Ectodermal cell (in vitro differentiated cells): ENCODE results near the gene CERKL.

Experiments
- H3K27ac ChIP-seq: 2 replicates; pipeline ENCODE4 v1.7.0; 2013; ENCODE audit warnings: mild to moderate bottlenecking, low read depth, low read length; ENCODE audit not compliant: insufficient read depth, poor library complexity, severe bottlenecking
- H3K27me3 ChIP-seq: 2 replicates; pipeline ENCODE4 v1.7.0; 2013; ENCODE audit warnings: mild to moderate bottlenecking, low read length; ENCODE audit not compliant: insufficient read depth, control insufficient read depth, poor library complexity, severe bottlenecking
- H3K36me3 ChIP-seq: one replicate; pipeline ENCODE4 v1.7.0; 2013; ENCODE audit warnings: low read length; ENCODE audit not compliant: control insufficient read depth, insufficient read depth
- H3K4me1 ChIP-seq: one replicate; pipeline ENCODE4 v1.7.0; 2013; ENCODE audit warnings: low read length; ENCODE audit not compliant: control insufficient read depth, insufficient read depth
- H3K4me3 ChIP-seq: 2 replicates; pipeline ENCODE4 v1.7.0; 2013; ENCODE audit warnings: low read depth, low read length, control low read depth; ENCODE audit not compliant: insufficient read depth
- H3K9me3 ChIP-seq: 2 replicates; pipeline ENCODE4 v1.7.0; 2013; ENCODE audit warnings: mild to moderate bottlenecking, low read length, moderate library complexity; ENCODE audit not compliant: control insufficient read depth
- whole genome bisulfite sequencing, 2 experiments: methylation state at CpG; one replicate each; pipeline ENCODE4 v1.1.7; 2013; ENCODE audit warnings: missing lambda C conversion rate in 2 of 2; 5-methylcytosine and 5-hydroxymethylcytosine counted together

Gene CERKL

DNA sequence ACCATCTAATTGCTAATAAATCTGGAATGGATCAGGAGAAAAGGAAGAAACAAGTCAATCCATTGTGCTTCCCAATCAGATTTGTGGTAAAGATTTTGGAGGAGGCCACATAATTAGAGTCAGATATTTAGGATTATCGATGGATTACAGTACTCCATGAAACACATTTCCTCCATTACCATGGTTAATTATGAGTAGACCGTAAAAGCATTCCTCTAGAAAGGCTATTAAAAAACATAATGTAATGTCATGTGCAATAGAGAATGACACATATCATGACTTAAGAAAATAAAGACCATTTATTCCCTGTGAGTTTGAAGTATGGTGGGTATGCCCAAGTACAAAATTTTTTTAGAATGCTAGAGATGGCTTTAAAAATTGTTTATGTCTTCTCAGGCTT lies 103.7 kb downstream of the CERKL start:
- Histone ChIP-seq H3K27ac (no peak overlapping the region), H3K36me3 (no peaks in the 10 kb centered on the region)
- 88% methylated on average over 2 of the region's 2 CpGs; no CpG with 5 or more reads in 1 of the 2 experiments for WGBS, 2 experiments

DNA sequence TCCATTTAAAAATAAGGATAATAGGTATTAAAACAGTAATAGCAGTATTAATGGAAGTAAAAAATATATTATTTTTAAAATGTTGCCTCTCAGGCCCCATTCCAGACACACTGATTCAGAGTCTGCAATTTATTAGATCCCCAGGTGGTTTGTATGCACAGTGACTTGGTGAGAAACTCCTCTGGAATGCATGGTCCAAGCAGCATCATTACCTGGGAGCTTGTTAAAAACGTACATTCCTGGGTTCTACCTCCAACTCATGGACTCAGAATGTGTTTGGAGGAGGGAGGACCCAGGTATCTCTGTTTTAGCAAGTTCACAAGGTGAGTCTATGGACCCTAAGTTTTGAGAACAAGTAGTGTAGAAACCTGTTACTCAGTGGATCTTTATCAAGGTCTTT lies 104.1 kb downstream of the CERKL start:
- no peak overlapping the region for H3K4me3 ChIP-seq
- no peaks in the 10 kb centered on the region for H3K36me3 ChIP-seq
- H3K27me3 ChIP-seq, result no peaks in the 10 kb centered on the region
- H3K4me1 ChIP-seq, result peaks cover 4% of the 10 kb centered on the region
- 77 to 91% methylated on average over 1 of the region's 1 CpG for WGBS, 2 experiments
- H3K27ac ChIP-seq, result no peak overlapping the region
- H3K9me3 ChIP-seq, result no peaks in the 10 kb centered on the region

More for the DNA sequence above, 103.7 kb downstream of the CERKL start:
- no peak overlapping the region for H3K4me3 ChIP-seq
- H3K27me3 ChIP-seq, result no peaks in the 10 kb centered on the region
- peaks cover 4% of the 10 kb centered on the region for H3K4me1 ChIP-seq
- no peaks in the 10 kb centered on the region for H3K9me3 ChIP-seq

DNA sequence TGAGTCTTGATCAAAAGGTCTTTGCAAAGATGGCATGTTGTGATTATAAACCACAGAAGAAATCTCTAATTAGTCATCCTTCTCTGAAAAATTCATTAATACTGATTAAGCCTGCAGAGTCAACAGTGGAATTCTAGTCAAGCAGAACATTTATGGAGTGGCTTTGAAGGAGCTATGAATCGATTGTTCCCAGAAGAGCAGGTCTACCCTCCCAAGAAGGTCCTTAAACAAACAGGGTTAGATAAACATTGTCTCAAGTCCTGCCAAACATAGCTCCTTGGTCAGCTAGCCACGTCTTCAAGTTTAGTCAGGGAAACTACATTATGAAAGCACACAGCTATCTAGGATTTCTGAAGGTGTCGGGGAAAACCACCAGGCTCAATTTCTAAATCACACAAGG lies 110.8 kb downstream of the CERKL start:
- WGBS, 2 experiments, result 85 to 90% methylated on average over 3 of the region's 3 CpGs
- Histone ChIP-seq H3K4me1 (no peaks in the 10 kb centered on the region), H3K36me3 (no peaks in the 10 kb centered on the region), H3K4me3 (no peak overlapping the region), H3K27ac (no peak overlapping the region), H3K9me3 (no peaks in the 10 kb centered on the region), H3K27me3 (no peaks in the 10 kb centered on the region)

DNA sequence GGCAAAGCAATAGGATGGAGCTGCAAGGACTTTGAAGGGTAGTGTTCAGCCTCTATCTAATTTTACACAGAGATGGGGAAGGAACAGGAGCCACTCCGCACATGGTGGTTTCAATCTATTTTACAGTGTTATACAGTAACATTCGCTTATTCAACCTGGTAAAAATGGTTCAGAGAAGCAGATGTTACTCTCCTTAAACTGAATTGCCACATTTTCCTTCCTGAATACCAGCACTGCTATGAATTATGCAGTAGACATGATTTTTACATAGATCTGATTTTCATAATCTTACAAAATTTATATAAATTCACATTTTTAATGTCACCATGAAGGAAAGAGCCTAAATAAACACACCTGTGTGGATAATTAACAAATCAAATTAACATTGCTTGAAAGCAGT lies 114.7 kb downstream of the CERKL start:
- H3K27me3 ChIP-seq, result no peaks in the 10 kb centered on the region
- no peaks in the 10 kb centered on the region for H3K9me3 ChIP-seq
- no peaks in the 10 kb centered on the region for H3K36me3 ChIP-seq
- no peaks in the 10 kb centered on the region for H3K4me1 ChIP-seq
- WGBS, 2 experiments, result 90 to 97% methylated on average over 2 of the region's 2 CpGs
- H3K27ac ChIP-seq, result no peak overlapping the region
- no peak overlapping the region for H3K4me3 ChIP-seq

DNA sequence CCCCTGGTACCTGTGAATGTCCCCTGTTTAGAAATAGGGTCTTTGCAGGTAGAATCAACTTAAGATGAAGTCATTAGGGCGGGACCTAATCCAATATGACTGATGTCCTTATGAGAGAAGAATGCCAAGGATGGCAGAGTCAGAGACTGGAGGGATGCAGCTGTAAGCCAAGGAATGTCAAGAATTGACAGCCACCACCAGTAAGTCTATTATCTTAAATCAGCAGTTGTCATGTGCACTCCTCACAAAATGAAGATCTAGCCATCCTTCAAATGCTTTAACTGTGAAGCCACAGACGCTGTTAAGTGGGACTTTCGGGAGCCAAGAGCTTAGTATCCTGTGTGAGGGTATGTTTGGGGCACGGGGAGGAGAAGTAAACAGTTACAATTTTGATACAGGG lies 116.5 kb downstream of the CERKL start:
- Histone ChIP-seq H3K4me1 (no peaks in the 10 kb centered on the region), H3K27me3 (no peaks in the 10 kb centered on the region), H3K4me3 (no peak overlapping the region), H3K27ac (no peak overlapping the region), H3K9me3 (no peaks in the 10 kb centered on the region), H3K36me3 (no peaks in the 10 kb centered on the region)
- 85 to 87% methylated on average over 4 of the region's 4 CpGs for WGBS, 2 experiments

DNA sequence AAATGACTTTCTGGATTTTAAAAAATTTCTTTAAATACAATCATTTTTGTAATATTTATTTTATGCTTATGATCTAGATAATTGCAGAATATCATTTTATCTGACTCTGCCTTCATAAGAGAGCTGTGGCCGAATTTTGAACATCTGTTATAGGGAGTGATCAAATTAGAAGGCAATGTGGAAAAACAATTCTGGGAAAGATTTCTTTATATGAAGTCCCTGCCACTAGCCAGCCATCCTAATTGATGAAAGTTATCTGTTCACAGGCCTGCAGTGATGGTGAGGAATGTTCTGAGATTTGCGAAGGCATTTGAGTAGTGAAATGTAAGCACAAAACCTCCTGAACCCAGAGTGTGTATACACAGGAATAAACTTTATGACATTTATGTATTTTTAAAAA lies 120.2 kb downstream of the CERKL start:
- H3K27ac ChIP-seq, result no peak overlapping the region
- 83 to 88% methylated on average over 2 of the region's 2 CpGs for WGBS, 2 experiments
- no peak overlapping the region for H3K4me3 ChIP-seq
- H3K36me3 ChIP-seq, result no peaks in the 10 kb centered on the region
- H3K9me3 ChIP-seq, result no peaks in the 10 kb centered on the region
- no peaks in the 10 kb centered on the region for H3K4me1 ChIP-seq
- no peaks in the 10 kb centered on the region for H3K27me3 ChIP-seq

DNA sequence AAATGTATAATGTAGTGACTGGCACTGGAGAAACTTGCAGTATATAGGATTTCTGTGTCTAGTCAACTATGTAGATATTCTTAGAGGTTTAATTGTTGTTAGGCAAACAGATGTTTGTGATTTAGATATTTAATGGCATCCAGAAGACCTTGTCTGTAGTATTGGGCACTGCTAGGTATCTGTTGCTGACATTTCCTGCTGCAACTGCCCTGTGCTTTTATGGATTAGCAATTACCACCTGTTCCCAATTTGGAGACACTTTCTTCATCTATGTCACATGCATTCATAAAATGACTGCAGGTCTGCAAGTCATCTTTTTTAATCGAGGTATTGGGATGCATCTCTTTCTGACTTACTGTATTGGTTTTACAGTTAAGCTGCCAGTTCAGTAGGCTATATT lies 128.5 kb downstream of the CERKL start:
- Histone ChIP-seq H3K36me3 (no peaks in the 10 kb centered on the region), H3K27me3 (no peaks in the 10 kb centered on the region), H3K9me3 (no peaks in the 10 kb centered on the region), H3K4me3 (no peak overlapping the region), H3K27ac (no peak overlapping the region), H3K4me1 (no peaks in the 10 kb centered on the region)
- WGBS, 2 experiments, result 87 to 96% methylated on average over 1 of the region's 1 CpG

DNA sequence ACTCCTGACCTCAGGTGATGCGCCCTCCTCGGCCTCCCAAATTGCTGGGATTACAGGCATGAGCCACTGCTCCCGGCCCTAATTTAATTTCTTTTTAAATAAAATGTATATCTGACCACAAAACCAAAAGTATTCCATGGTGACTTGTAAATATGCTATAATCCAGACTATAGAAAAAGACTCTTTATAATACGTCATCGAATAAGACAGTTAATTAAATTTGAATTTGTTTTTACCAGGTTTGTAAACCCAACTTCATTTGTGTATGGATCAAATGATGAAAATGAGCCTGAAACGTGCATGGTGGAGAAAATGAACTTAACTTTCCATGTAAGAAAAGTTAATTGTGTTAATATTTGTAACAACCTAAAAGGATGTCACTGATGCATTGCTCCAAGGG lies 129.8 kb downstream of the CERKL start:
- Histone ChIP-seq H3K4me3 (no peak overlapping the region), H3K9me3 (no peaks in the 10 kb centered on the region), H3K27ac (no peak overlapping the region), H3K27me3 (no peaks in the 10 kb centered on the region), H3K4me1 (no peaks in the 10 kb centered on the region), H3K36me3 (no peaks in the 10 kb centered on the region)
- WGBS, 2 experiments, result 86 to 97% methylated on average over 5 to 6 of the region's 6 CpGs

DNA sequence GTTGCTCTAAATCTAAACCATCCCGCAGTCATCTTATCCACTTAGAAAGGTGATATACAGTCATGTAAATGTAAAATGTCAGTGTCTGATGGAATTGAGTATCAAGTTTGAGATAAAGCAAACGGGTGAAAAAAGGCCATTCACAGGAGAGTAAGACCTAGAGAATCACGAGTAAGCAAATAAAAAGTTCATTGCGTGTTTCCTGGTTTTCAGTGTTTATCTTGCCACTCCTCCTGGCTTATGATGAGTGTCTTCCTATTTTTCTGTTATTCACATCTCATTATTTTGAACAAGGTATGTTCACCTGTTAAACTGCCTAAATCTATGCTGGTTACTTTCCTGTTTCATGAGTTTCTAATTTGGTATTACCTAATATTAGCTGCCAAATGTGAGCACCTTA lies 130.9 kb downstream of the CERKL start:
- no peaks in the 10 kb centered on the region for H3K4me1 ChIP-seq
- H3K4me3 ChIP-seq, result no peak overlapping the region
- WGBS, 2 experiments, result 95 to 96% methylated on average over 4 of the region's 4 CpGs
- H3K27me3 ChIP-seq, result no peaks in the 10 kb centered on the region
- no peaks in the 10 kb centered on the region for H3K36me3 ChIP-seq
- H3K27ac ChIP-seq, result no peak overlapping the region
- H3K9me3 ChIP-seq, result no peaks in the 10 kb centered on the region

DNA sequence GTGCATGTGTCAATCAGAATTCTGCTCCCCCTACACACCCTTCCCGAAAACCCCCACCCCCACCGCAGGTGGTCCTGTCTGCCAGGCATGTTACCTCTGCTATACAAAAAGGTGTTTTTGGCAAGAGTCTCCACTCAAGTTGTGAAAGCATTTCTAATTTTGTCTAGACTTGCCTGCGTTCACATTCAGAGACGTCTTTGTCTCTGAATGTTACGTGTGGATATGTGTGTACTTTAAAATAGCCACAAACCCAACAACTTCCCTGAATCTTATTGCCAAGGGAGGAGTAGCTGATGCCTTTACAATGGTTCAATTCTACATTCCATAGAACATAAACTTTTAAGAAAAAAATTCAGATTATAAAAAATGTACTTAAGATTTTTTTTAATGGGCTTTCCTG lies 133.1 kb downstream of the CERKL start:
- Histone ChIP-seq H3K27me3 (no peaks in the 10 kb centered on the region), H3K27ac (no peak overlapping the region), H3K4me3 (no peak overlapping the region), H3K36me3 (no peaks in the 10 kb centered on the region), H3K9me3 (no peaks in the 10 kb centered on the region), H3K4me1 (no peaks in the 10 kb centered on the region)
- 81 to 82% methylated on average over 3 to 4 of the region's 5 CpGs for WGBS, 2 experiments

DNA sequence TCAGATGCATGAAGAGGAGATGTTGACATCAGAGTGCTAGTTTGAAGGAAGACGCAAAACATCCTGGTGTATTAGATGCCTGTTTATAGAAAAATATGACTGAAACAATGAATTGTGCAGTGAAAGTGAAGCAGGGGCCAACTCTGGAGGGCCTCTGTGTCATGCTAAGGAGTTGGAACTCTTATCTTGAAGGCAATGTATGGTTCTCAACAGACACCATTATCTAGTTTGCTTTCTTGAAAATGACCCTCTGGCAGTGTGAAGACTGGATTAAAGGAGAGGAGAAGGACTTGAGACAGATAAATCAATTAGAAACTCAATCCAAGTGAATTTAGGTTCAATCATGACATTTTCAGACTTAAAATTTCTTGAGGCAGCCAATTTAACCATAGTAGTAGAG lies 136.7 kb downstream of the CERKL start:
- Histone ChIP-seq H3K4me3 (no peak overlapping the region), H3K9me3 (no peaks in the 10 kb centered on the region), H3K4me1 (no peaks in the 10 kb centered on the region), H3K27me3 (no peaks in the 10 kb centered on the region), H3K36me3 (no peaks in the 10 kb centered on the region), H3K27ac (no peak overlapping the region)
- WGBS, 2 experiments, result 98% methylated on average over 1 of the region's 1 CpG
